NT2/D1 (cell line): Measurements from ENCODE around the gene KRTAP10-2.
"Not testable (repeated sequence)": the region's sequence is repeated elsewhere in the genome, so short reads cannot be mapped to it uniquely, and the experiment has no call there.

Source experiments
- DNase-seq: peaks from one replicate; pipeline ENCODE4 v3.0.0-alpha.2; 2011; ENCODE audit warnings: low read depth, low spot score
- H3K27me3 ChIP-seq: 2 replicates; pipeline ENCODE4 v1.6.0; 2011; ENCODE audit warnings: mild to moderate bottlenecking; ENCODE audit not compliant: insufficient read length, insufficient read depth
- H3K36me3 ChIP-seq: 2 replicates; pipeline ENCODE4 v1.6.1; 2011; ENCODE audit warnings: mild to moderate bottlenecking, low read length, mixed read lengths; ENCODE audit not compliant: insufficient read depth, insufficient read length
- H3K4me1 ChIP-seq: 2 replicates; pipeline ENCODE4 v1.5.1; 2011; ENCODE audit not compliant: insufficient read depth, insufficient read length
- H3K4me3 ChIP-seq: 2 replicates; pipeline ENCODE4 v1.5.1; 2011; ENCODE audit warnings: low read depth; ENCODE audit not compliant: insufficient read length
- H3K9ac ChIP-seq: 2 replicates; pipeline ENCODE4 v1.6.0; 2011; ENCODE audit warnings: low read depth; ENCODE audit not compliant: insufficient read length
- H3K9me3 ChIP-seq: 2 replicates; pipeline ENCODE4 v1.5.1; 2011; ENCODE audit warnings: mild to moderate bottlenecking, low read length; ENCODE audit not compliant: insufficient read depth
- SUZ12 ChIP-seq: IDR thresholded peaks from 2 replicates; pipeline ENCODE4 v1.6.1; 2011; ENCODE audit not compliant: insufficient read length, insufficient read depth; ENCODE audit errors: extremely low read depth
- YY1 ChIP-seq: IDR thresholded peaks from 2 replicates; pipeline ENCODE4 v1.6.1; 2011; ENCODE audit not compliant: insufficient read length, insufficient read depth
- ZNF274 ChIP-seq: IDR thresholded peaks from 2 replicates; pipeline ENCODE4 v1.6.1; 2011; ENCODE audit warnings: mild to moderate bottlenecking, low read depth, low read length

Gene KRTAP10-2

GRCh38 chr21:44551340-44551961 is at the start of gene KRTAP10-2:
Gene KRTAP10-2 (minus strand): TSS chr21:44551505. CDS start chr21:44551458, 47 bp downstream.
- no peak within 1 kb of the TSS for H3K9ac ChIP-seq
- H3K36me3 ChIP-seq: no peaks in the 10 kb centered on the region
- H3K9me3 ChIP-seq: peaks cover 5% of the 10 kb centered on the region; the same call in 1 of the 2 replicates
- H3K4me1 ChIP-seq: peaks cover 27% of the 10 kb centered on the region
- DNase-seq: no peak
- H3K4me3 ChIP-seq: no peak within 1 kb of the TSS
- TF ChIP-seq YY1: no peak
- TF ChIP-seq SUZ12: no peak
- no peak for TF ChIP-seq ZNF274
- H3K27me3 ChIP-seq: no peaks in the 10 kb centered on the region

GRCh38 chr21:44601091-44601490 is 49.8 kb upstream of the KRTAP10-2 start:
- peaks cover 13% of the 10 kb centered on the region for H3K9me3 ChIP-seq
- not testable (repeated sequence) for H3K27me3 ChIP-seq, DNase-seq, H3K4me3 ChIP-seq, H3K4me1 ChIP-seq, H3K36me3 ChIP-seq, H3K9ac ChIP-seq

GRCh38 chr21:44600118-44600978 is 49.0 kb upstream of the KRTAP10-2 start, which contains the start of gene KRTAP10-7:
Gene KRTAP10-7 (plus strand): TSS chr21:44600597. CDS start chr21:44600622, 25 bp downstream.
- not testable (repeated sequence) for H3K9ac ChIP-seq, H3K27me3 ChIP-seq, DNase-seq, H3K36me3 ChIP-seq, H3K4me1 ChIP-seq, H3K4me3 ChIP-seq
- peaks cover 13% of the 10 kb centered on the region for H3K9me3 ChIP-seq

- no peak for DNase-seq
- no peak overlapping the region for H3K4me3 ChIP-seq
- H3K9ac ChIP-seq: no peak overlapping the region
- H3K9me3 ChIP-seq: peaks cover 13% of the 10 kb centered on the region
- no peaks in the 10 kb centered on the region for H3K4me1 ChIP-seq
- no peaks in the 10 kb centered on the region for H3K36me3 ChIP-seq
- no peaks in the 10 kb centered on the region for H3K27me3 ChIP-seq
- no peak for TF ChIP-seq SUZ12
- no peak for TF ChIP-seq YY1
- no peak for TF ChIP-seq ZNF274
These were observed 48.1 kb upstream of the KRTAP10-2 start for GRCh38 chr21:44599264-44600029.

- no peaks in the 10 kb centered on the region for H3K27me3 ChIP-seq
These were observed 46.8 kb upstream of the KRTAP10-2 start for GRCh38 chr21:44598061-44598460.

GRCh38 chr21:44596068-44596725 is 44.9 kb upstream of the KRTAP10-2 start:
- H3K4me1 ChIP-seq: peaks cover 9% of the 10 kb centered on the region
- no peak overlapping the region for H3K4me3 ChIP-seq
- H3K9ac ChIP-seq: no peak overlapping the region
- no peak for TF ChIP-seq SUZ12
- TF ChIP-seq YY1: no peak
- no peak for TF ChIP-seq ZNF274
- H3K27me3 ChIP-seq: no peaks in the 10 kb centered on the region
- no peaks in the 10 kb centered on the region for H3K36me3 ChIP-seq
- DNase-seq: no peak
- peaks cover 13% of the 10 kb centered on the region for H3K9me3 ChIP-seq

More at GRCh38 chr21:44598061-44598460, 46.8 kb upstream of the KRTAP10-2 start:
- peaks cover 13% of the 10 kb centered on the region for H3K9me3 ChIP-seq
- H3K4me1 ChIP-seq: peaks cover 2% of the 10 kb centered on the region
- TF ChIP-seq ZNF274: no peak
- no peak overlapping the region for H3K9ac ChIP-seq
- no peak overlapping the region for H3K4me3 ChIP-seq
- no peaks in the 10 kb centered on the region for H3K36me3 ChIP-seq
- no peak for DNase-seq

- no peak for TF ChIP-seq YY1
- no peak for TF ChIP-seq SUZ12
- no peak for TF ChIP-seq ZNF274
- Histone ChIP-seq H3K4me3 (no peak overlapping the region), H3K27me3 (no peaks in the 10 kb centered on the region), H3K9ac (no peak overlapping the region), H3K36me3 (no peaks in the 10 kb centered on the region), H3K4me1 (peaks cover 9% of the 10 kb centered on the region), H3K9me3 (peaks cover 13% of the 10 kb centered on the region)
- DNase-seq: no peak
These were observed 44.2 kb upstream of the KRTAP10-2 start for GRCh38 chr21:44595524-44595923.
